Stimulated activated CD4-positive, alpha-beta T cell treated with anti-CD3 and anti-CD28 coated beads, Interleukin-1b, Interleukin-23, amount 100 ng/mL, for 48 hours (primary cell): Measurements from ENCODE around the gene ATP6AP2.

Source experiments
- DNase-seq: peaks from one replicate; pipeline ENCODE4 v3.0.0-alpha.2; 2020

ATP6AP2 gene

DNA sequence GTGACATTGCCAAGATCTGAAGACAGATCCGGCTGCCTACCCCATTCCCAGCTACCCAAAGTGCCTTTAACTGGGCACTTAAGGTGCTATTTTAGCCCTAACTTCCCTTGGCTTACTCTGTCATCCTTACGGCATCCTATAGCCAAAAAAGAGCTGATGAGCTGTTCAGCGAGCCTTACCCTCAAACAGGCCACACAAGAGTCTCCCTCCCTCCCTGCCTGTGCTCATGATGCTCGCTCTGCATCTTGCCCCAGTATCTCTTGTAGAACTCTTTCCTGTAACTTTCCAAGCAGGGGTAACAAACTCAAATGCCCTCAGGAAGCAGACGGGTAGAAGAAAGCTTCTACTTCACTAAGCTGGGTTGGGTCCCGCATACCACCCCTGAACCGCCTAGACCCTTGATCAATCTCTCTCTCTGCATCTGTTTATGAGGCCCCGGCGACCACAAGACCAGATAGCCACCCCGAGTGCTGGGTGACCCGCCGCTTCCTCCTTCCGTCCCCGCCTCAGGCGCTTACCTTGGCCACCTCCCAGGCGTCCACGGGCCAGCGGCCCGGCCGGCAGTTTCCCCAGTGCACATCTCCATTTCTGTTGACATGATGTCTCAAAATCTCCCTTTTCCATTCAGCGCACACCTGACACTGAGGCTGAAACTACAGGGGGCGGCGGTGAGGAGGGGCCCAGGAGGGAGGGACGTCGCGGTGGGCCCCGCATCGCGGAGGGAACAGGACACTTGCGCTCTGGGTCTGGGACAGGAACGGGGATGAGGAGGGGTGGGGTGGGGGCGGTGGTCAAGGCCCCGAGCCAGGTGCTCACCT, 65.9 kb downstream of the ATP6AP2 start:
- peak; percentile 16 for DNase-seq

DNA sequence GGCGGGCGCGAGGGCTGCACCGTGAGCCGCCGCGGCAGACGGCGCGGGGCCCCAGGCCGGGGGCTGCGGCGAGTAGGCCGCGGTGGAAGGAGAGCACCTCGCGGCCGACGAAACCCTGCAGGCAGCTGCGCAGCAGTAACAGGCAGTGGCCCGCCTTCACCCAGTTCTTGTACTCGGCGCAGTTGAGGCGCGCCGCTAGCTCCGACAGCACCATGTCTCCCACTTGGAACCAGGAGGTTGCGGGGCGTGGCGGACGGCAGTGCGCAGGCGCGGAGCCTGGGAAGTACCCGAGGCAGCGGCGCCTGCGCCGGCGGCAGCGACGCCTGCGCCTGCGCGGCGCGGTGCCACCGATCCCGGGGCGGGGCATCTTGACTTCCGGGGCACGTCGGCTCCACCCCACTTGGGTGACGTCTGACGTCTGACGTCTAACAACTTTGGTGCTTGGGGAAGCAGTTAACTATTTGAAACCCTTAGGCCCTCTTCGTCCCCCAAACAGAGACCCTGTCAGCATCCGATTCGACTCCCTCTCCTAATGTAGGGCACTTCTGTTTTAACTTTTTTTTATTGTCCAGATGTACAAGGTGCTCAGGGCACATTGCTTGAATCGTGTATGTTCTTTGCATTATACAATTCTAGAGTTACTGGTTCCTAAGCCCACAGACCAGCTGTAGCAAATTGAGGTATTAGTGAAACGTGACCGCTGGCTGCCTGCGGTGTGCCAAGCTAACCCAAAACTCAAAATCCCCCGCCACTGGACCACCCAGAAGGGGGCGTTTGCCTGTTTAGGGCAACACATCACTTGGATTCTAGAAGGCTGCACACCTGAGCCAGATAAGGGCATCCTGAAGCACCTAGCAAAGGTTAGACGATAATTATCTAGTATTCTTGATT, 66.8 kb downstream of the ATP6AP2 start, which contains the start of gene CXorf38:
CXorf38 (minus strand) TSS at position 255 of the 891 bp plus-strand sequence; CDS start at position 214, 41 bp downstream.
- peak; percentile 91 for DNase-seq

DNA sequence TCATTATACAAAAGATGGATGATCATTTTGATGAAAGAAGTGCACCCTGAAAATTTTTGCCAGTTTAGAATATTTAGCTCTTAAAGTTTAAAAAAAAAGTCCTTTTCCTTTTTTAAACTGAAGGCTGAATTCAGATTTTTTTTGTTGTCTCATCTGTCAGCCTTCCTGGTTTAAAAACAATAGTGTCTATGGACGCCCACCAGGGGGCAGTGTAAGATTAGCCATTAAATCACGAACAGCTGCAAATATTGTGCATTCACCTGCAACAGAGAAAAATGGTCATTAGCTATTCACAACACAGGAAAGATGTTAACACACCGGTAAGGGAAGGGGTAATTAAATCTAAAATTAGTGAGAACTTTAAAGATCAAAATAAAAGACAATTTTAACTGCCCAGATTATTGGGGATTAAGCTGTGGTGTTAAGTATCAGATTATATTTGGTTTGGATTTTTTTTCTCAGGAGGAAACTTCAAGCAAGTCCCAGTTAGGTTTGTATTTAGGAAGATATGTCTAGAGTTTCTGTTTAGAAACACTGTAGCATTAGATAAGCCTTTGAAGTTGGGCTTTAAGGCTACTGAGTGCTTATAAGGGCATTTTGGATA, 71.0 kb downstream of the ATP6AP2 start:
- DNase-seq = peak; percentile 55

DNA sequence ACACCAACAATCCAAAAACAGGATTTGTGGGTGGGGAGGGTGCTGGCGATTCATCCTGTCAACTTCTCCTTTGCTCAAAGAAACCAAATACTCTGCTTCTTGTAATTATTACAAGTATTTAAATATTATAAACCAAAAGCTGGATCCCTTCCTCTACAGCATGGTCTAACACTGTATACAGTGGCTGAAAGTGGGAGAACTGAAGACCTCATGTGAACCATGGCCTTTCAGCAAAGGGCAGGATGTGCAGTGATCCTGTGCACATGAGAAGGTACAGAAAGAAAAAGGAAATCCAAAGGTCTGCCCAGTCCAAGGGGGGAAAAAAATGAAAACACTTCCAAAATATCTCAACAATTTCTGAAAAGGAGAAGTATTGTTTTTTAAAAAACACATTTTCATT, 71.9 kb downstream of the ATP6AP2 start:
- DNase-seq = no peak

DNA sequence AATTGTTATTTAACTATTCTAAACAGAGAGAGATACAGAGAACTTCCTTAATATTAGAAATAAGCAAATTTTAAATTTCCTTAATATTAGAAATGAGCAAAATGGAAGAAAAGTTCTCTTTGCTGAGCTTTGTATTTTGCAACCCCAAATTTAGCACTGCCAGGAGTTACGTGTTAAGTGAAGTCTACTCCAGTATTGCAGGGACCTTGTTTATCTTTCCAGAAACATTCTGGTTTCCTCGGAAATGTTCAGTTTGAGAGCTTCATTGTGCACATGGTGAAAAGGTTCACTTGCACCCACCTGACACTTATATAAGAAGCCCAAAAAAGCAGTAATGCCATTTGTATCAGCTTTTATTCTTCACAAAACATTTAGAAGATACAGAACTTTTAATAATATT, 72.8 kb downstream of the ATP6AP2 start:
- DNase-seq = no peak
